Type B pancreatic cell (in vitro differentiated cells): Measurements from ENCODE around the gene ICA1L. TPM values are rescaled to one million over a fixed set of nuclear protein-coding genes. Genes with fewer than 3 reads are reported as not detected.

Experiments
- DNase-seq: peaks from one replicate; pipeline ENCODE4 v3.0.0; 2021; ENCODE audit warnings: mixed read lengths; ENCODE audit not compliant: unreplicated experiment; ENCODE audit errors: extremely low spot score
- H3K27ac Mint-ChIP-seq: 2 replicates; pipeline ENCODE4 v1.8.0; 2021; ENCODE audit warnings: mild to moderate bottlenecking, mixed read lengths
- H3K27me3 Mint-ChIP-seq: 2 replicates; pipeline ENCODE4 v1.8.0; 2021; ENCODE audit warnings: mixed read lengths
- H3K36me3 Mint-ChIP-seq: 2 replicates; pipeline ENCODE4 v1.8.0; 2021; ENCODE audit warnings: mixed read lengths
- H3K4me1 Mint-ChIP-seq: one replicate; pipeline ENCODE4 v1.8.0; 2021; ENCODE audit warnings: mixed read lengths; ENCODE audit not compliant: unreplicated experiment
- H3K4me3 Mint-ChIP-seq: 2 replicates; pipeline ENCODE4 v1.8.0; 2021; ENCODE audit warnings: mild to moderate bottlenecking, mixed read lengths
- H3K9me3 Mint-ChIP-seq: 2 replicates; pipeline ENCODE4 v1.8.0; 2021; ENCODE audit warnings: mixed read lengths
- CTCF ChIP-seq: fragments of 200-600 bp; sonication (generic); conservative IDR thresholded peaks from 2 replicates; pipeline ENCODE4 v1.5.0; 2021; ENCODE audit warnings: antibody characterized with exemption, mild to moderate bottlenecking
- total RNA-seq: library from RNA; stranded (reverse); gene quantifications from 2 replicates; pipeline ENCODE4 v1.2.1, GENCODE V29; 2021; ENCODE audit warnings: low replicate concordance

Gene ICA1L
- total RNA-seq, 1 donor from 2014 or later, result 11.5 TPM

- peaks cover 7% of the 10 kb centered on the region for H3K36me3 Mint-ChIP-seq
- no peaks in the 10 kb centered on the region for H3K27me3 Mint-ChIP-seq
- H3K9me3 Mint-ChIP-seq, result no peaks in the 10 kb centered on the region
- no peak for TF ChIP-seq CTCF
- H3K4me1 Mint-ChIP-seq, result peaks cover 11% of the 10 kb centered on the region
- no peak for DNase-seq
- no peak overlapping the region for H3K4me3 Mint-ChIP-seq
- H3K27ac Mint-ChIP-seq, result no peak overlapping the region
Measured at GRCh38 chr2:202818321-202818720, 53.2 kb downstream of the ICA1L start.

DNA sequence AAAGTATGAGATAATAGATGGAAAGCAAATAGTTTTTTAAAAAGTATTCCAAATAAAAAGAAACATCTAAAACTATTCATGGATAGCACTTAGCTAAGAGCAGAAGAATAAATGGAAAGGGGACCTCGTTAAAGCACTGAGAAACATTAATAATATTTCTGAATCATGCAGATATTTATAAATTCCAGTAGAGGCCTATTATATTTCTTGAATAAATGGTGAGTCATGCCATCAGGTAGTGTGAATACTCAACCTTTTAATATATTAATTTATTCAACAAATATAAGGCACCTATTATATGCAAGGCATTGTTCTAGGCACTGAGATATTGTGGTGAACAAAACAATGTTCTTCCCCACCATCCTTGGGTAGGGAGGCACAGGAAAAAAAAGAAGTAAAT lies 53.8 kb downstream of the ICA1L start:
- H3K27me3 Mint-ChIP-seq, result no peaks in the 10 kb centered on the region
- no peaks in the 10 kb centered on the region for H3K9me3 Mint-ChIP-seq

GRCh38 chr2:202815548-202816360 lies 55.8 kb downstream of the ICA1L start:
- no peaks in the 10 kb centered on the region for H3K27me3 Mint-ChIP-seq
- H3K9me3 Mint-ChIP-seq, result peaks cover 4% of the 10 kb centered on the region
- no peak for DNase-seq
- no peak overlapping the region for H3K27ac Mint-ChIP-seq
- peaks cover 7% of the 10 kb centered on the region for H3K4me1 Mint-ChIP-seq
- no peak for TF ChIP-seq CTCF
- H3K4me3 Mint-ChIP-seq, result no peak overlapping the region
- H3K36me3 Mint-ChIP-seq, result peaks cover 15% of the 10 kb centered on the region

More for the DNA sequence above, 53.8 kb downstream of the ICA1L start:
- H3K4me3 Mint-ChIP-seq, result no peak overlapping the region
- H3K36me3 Mint-ChIP-seq, result peaks cover 7% of the 10 kb centered on the region
- no peak overlapping the region for H3K27ac Mint-ChIP-seq
- H3K4me1 Mint-ChIP-seq, result peaks cover 7% of the 10 kb centered on the region
- TF ChIP-seq CTCF, result no peak
- no peak for DNase-seq

GRCh38 chr2:202814226-202814625 lies 57.3 kb downstream of the ICA1L start:
- Mint-ChIP-seq H3K27me3 (no peaks in the 10 kb centered on the region), H3K4me3 (no peak overlapping the region), H3K9me3 (peaks cover 4% of the 10 kb centered on the region), H3K36me3 (peaks cover 15% of the 10 kb centered on the region), H3K27ac (no peak overlapping the region), H3K4me1 (peaks cover 7% of the 10 kb centered on the region)
- DNase-seq, result no peak
- TF ChIP-seq CTCF, result no peak

GRCh38 chr2:202813387-202813786 lies 58.2 kb downstream of the ICA1L start:
- Mint-ChIP-seq H3K36me3 (peaks cover 19% of the 10 kb centered on the region), H3K4me3 (no peak overlapping the region), H3K9me3 (peaks cover 4% of the 10 kb centered on the region), H3K27me3 (no peaks in the 10 kb centered on the region), H3K4me1 (peaks cover 7% of the 10 kb centered on the region), H3K27ac (no peak overlapping the region)
- no peak for TF ChIP-seq CTCF
- DNase-seq, result no peak
